Breast epithelium (tissue), 3 donors: ENCODE measurements around the gene MIER2.

Source experiments
- CTCF ChIP-seq, 3 donors: fragments of 450-650 bp; IDR thresholded peaks; one replicate each; pipeline ENCODE4 v1.5.1; 2016 to 2017; ENCODE audit warnings: antibody characterized with exemption in 3 of 3, mild to moderate bottlenecking in 3 of 3, moderate library complexity in 3 of 3
- POLR2A ChIP-seq: fragments of 450-650 bp; IDR thresholded peaks from one replicate; pipeline ENCODE4 v1.6.1; 2016; ENCODE audit warnings: antibody characterized with exemption, mild to moderate bottlenecking, moderate library complexity
- POLR2AphosphoS5 ChIP-seq, 3 donors: sonication (generic); formaldehyde crosslinking; IDR thresholded peaks; one replicate each; pipeline ENCODE4 v1.6.1; 2017; ENCODE audit warnings: antibody characterized with exemption in 3 of 3

- TF ChIP-seq POLR2AphosphoS5 (IDR thresholded peaks at IDR 0.05) (no peak), CTCF (IDR thresholded peaks at IDR 0.05) (no peak), POLR2A (no peak)
Observed at GRCh38 chr19:366951-367350, 22.4 kb upstream of the MIER2 start.
